IPS-NIHi11 (cell line): ENCODE data around the gene TTC27.
A peak's percentile ranks its signal among the peaks of the same experiment; 100 is the strongest.

ENCODE experiments used
- DNase-seq: peaks from one replicate; pipeline ENCODE4 v3.0.0; 2012; ENCODE audit warnings: mixed read lengths, low spot score

The TTC27 gene

DNA sequence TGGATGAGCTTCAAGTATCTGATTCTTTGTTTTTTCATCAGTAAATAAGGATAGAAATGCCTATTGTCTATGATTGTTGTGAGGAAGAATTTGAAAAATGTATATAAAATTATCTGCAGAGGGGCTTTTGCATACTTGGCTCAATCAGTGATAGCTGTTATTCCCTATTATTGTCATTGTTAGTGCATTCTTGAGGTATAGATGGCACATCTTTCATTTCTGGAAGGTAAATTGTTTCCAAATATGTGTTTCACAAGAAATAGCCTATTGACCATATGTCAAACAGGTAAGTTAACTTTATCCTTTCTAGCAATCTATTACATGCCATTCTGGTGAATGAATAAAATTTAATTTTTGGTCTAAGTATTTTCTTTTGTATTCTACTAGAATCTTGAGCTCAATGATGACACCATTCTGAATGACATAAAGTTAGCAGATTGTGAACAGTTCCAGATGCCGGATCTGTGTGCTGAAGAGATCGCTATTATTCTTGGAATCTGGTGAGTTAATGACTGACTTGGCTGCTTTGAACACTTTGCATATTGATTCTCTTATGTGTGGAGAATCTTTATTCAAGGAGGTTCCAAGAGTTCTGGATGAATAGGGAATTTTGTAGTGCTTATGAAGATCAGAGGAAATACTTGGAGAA is 44.2 kb downstream of the TTC27 start:
- DNase-seq: no peak

DNA sequence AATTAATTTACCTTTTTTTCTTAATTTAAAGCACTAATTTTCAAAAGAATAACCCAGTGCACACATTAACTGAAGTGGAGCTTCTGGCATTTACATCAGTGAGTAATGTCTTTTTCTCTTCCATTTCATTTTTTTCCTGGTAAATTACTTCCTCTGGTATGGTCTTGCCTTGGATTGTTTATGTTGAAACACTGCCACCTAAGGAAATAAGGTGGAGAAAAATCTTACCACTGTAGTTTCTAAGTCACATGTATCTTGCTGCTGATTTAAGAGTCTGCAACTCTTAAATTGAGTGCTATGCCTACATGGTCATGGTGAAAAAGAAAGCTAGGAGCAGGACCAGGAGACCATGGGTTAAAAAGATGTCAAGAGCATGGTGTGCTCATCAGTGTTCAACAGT is 51.0 kb downstream of the TTC27 start:
- DNase-seq: no peak

DNA sequence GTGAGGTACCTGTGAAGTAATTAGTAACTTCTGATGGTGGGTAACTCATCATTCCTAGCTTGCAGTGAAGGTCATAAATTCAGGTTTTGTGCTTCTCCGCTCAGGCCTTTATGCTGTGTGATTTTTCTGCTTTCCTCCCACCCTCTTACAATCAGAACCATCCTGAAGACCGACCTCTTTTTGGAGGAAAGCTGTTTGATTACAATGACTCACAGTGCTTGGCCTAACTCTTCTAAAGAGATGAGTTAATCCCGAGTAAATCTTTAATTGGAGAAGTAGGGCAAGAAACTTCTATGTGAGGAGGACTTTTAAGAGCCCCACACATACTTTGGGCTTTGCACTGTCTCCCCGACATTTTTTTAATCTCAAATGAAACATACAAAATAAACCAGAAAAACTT is 53.1 kb downstream of the TTC27 start:
- DNase-seq: no peak

DNA sequence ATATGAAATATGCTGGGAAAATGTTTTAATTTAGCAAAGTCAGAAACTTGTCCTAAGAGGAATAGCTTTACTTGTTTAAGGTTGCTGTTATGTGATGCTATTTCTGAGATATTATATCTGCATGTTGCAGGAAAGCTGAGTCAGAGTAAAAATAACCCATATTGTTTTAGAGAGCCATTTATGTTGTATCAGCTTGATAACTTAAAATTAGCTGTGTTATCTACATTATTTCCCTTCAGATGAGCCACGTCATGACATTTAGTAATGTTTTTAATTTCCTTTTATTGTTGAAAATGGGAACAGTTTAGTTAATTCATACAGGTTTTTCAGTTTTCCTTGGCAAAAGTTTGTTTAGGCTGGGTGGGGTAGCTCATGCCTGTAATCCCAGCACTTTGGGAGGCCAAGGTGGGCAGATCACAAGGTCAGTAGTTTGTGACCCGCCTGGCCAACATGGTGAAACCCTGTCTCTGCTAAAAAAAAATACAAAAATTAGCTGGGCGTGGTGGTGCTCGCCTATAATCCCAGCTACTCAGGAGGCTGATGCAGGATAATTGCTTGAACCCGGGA is 55.8 kb downstream of the TTC27 start:
- DNase-seq: no peak

DNA sequence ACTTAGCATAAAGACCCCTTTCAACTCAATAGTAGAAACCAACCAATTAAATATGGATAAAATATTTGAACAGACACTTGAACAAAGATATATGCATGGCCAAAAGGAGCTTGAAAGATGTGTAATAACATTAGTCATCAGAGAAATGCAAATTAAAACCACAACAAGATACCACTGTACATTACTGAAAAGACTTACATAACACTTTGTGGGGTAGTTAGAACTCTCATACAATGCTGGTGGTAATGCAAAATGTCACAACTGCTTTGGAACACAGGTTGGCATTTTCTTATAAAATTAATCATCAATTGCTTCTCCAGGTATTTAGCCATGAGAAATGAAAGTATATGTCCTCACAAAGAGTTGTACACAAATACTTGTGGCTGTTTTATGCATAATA is 60.7 kb downstream of the TTC27 start:
- DNase-seq: no peak

DNA sequence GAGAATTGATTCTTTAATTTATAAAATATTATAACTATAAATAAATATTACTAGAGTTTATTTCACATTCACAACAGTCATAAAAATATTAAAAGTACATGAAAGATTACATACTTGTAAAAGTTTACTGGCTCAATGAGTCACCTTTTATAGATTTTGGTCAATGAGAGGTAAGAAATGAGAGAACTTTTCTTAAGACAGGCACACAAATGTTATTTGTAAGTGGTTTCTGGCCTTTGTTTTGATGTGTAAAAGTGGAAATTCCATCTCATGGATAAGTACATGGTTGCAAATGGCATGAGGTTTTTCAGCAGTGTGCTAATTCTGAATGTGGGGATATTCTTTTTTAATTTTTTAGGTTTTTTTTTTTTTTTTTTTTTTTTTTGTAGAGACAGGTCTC is 63.8 kb downstream of the TTC27 start:
- DNase-seq: no peak

DNA sequence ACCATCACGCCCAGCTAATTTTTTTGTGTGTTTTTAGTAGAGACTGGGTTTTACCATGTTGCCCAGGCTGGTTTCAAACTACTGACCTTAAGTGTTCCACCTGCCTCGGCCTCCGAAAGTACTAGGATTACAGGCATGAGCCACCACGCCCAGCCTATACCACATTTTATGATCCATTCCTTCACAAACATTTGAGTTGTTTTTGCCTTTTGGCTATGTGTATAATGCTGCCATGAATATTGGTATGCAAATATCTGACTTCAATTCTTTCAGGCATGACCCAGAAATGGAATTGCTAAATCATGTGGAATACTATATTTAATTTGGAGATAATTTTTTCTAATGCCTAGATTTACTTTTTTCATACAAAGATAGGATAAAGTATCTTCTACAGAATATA is 68.6 kb downstream of the TTC27 start:
- no peak for DNase-seq

DNA sequence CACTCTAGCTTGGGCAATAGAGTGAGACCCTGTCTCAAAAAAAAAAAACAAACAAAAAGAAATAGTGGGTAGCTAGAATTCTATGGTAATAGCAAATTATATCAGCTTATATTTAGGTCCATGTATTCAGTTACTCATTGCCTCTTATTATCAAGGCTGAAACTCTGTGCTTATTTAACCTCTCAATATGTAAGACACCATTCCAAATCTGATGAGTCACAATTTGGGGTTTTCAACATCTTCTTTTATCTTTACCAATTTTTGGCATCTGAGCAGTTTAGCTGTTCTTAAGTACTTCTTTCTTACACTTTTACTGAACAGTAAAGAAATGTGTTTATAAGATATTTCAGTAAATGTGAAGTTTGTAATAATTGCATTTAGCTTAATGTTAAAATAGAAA is 69.3 kb downstream of the TTC27 start:
- no peak for DNase-seq

DNA sequence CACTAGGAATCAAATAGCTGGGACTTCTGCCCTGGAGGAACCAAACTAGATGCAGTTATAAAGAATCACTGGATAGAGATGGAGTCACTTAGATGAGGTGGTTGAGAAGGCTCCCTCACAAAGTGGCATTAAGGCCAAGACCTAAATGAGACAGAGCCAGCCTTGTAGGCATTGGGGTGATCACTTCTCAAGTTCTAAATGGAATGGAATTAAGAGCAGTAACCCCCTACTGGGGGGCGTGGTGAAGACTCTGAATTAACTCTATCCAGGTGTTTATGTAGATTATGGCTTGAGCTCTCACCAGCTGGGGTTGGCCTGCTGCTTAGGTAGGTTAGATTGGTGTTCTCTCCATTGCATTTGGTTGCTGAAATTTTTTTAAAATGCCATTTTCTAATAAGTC is 71.3 kb downstream of the TTC27 start:
- peak; percentile 16 for DNase-seq

DNA sequence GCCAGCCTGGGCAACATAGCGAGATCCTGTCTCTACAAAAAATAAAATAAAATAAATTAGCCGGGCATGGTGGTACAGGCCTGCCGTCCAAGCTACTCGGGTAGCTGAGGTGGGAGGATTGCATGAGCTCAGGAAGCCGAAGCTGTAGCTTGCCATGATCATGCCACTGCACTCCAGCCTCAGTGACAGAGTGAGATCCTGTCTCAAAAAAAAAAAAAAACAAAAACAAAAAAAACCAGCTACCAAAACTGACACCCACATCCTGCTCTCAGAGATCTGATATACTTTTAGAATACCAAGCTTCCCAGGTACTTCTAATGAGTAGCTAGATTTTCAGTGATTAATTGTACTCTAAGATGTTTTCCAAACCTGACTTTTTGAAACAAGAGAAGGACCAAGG is 74.0 kb downstream of the TTC27 start:
- DNase-seq: no peak

DNA sequence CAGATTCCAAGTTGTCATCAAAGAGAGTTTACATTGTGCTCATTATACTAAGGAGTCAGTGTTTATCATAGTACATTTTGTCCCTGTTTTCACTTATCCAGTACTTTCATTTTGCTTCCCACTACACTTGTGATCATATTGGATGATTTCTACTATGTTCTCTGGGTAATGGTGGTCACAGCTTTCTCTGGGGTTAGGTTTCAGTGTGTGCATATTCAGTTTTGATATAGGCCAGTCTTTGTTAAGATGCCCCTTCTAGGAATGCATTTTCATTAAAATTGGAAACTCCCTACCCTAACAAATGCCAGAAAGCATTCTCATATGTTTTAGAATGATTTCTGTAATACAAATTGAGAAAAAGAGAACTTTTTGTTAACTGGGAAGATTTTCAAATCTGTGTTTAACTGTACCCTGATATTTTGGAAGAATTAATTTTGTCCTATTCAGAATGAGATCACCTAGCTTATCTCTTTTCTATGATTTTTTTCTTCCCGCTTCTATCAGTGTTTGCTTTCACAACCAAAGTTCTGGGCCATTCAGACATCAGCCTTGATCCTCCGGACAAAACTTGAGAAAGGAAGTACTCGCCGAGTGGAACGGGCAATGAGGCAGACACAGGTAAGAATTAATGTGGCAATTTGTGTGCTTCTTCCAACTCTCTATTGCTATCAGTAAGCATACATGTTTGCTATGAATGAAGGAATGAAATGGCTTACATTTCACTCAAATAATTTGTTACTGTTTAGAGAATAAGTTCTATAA is 74.6 kb downstream of the TTC27 start:
- DNase-seq: no peak

DNA sequence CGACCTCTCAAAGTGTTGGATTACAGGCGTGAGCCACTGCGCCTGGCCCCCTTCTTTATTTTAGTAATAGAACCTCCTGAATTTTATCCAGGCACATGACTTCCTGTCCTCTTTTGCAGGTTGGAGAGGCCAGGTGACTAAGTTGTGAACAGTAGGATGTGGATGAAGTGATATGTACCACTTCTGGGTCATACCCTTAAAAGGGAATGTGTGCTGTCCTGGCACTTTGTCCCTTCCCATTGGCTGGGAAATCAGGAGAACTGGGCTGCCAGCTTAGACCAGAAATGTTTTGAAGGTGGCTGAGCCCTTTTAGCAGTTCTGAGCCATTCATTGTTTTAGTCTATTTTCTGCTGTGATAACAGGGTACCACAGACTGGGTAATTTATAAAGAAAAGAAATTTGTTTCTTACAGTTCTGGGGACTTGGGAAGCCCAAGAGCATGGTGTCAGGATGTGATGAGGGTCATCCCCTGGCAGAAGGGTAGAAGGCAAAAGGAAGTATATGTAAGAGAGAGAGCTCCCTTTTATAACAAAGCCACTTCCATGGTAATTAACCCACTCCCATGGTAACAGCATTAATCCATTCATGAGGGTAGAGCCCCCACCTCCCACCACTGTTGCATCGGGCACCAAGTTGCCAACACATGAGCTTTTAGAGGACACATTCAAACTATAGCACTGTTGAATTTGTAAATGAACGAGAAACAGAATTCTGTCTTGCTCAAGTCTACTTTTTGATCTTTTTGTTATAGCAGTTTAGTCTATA is 79.1 kb downstream of the TTC27 start:
- DNase-seq: peak; percentile 16

DNA sequence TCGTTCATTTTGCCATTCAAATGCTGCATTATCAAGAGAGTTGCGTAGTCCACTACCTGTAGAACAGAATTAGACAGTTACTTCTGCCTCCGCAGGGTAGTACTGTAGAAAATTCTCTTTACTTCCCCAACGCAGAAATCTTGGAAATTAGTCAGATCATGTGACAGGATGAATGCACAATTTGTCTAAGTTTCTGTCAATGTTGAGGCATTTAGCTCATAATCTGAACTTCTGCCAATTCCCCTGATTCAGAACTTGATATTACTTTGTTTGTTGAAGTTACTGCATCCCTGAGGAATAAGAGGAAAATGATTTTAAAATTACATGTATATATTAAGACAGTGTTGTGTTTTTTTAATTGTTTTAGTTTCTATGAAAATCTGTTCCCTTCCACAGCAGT is 83.4 kb downstream of the TTC27 start:
- no peak for DNase-seq

DNA sequence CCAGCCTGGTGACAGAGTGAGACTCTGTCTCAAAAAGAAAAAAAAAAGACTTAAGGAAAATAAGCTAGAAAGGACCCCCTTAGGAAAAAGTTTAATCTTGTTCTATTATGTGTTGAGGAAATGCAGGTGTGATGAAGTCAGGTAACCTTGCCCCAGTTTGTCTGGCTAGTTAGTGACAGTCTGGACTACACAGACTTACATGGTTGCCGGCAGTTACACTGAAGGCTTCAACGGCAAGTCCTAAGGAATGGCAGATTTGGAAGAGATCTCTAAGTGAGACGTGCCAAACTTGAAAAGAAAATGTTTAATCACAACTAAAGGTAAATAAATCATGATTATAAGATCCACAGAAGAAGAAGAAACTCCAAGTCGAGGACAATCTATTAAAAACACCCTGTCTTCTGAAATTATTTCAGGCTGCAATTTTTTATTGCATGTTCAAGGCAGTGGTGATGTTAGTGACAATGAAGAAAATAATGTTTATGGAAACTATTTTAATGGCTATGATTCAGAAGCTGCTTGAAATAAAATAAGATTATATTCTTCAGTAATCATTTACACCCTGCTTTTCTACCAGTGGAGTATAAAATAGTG is 84.2 kb downstream of the TTC27 start:
- DNase-seq: no peak

DNA sequence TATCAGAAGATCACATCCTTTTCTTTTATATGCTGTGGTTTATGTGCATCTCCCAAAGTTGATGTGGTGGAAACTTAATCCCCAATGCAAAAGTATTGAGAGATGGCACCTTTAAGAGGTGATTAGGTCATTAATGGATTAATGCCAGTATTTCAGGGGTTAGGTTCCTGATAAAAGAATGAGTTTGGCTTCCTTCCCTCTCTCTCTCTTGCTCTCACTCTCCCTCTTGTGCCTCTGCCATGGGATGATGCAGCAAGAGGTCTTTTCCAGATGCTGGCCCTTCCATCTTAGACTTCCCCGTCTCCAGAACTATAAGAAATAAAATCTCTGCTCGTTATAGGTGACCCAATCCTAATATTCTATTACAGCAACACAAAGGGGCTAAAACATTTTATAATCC is 85.0 kb downstream of the TTC27 start:
- no peak for DNase-seq

DNA sequence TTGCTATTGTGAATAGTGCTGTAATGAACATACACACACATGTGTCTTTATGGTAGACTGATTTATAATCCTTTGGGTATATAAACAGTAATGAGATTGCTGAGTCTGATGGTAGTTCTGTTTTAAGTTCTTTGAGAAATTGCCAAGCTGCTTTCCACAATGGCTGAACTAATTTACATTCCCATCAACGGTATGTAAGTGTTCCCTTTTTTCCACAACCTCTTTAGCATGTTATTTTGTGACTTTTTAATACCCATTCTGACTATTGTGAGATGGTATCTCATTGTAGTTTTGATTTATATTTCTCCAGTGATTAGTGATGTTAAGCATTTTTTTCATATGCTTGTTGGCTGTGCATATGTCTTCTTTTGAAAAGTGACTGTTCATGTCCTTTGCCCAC is 86.7 kb downstream of the TTC27 start:
- DNase-seq: no peak

DNA sequence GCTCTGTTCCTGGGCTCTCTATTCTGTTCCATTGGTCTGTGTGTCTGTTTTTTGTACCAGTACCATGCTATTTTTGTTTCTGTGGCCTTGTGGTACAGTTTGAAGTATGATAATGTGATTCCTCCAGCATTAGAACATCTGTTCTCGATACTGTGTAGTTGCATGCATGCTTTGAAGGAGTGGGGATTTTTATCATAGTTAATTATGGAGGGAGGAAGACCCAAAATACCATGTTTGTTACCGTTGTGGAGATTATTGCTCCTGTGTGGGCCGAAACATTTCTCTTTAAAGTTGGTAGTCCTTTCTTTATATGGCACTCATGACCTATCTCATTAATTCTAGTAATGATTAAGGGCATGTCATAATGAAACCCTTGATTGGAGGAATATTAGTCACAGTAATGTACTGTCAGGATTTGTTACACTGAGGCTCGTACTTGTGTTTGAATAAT is 87.6 kb downstream of the TTC27 start:
- DNase-seq: no peak

DNA sequence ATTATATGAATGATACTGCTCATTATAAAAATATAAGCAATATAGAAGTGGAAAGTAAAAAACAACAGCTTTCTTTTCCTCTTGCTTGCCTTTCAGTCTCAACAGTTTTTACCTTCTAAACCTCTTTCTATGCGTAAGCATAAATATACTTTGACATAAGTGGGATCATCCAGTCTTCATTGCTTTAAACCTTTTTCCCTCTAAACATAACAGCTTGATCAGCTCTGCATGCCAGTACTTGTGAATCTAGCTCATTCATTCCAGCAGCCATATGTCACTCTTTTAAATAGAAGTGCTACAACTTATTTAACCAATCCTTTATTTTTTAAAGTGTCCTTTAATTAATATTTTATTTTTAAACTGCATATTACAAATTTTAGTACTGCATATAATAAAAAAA is 88.1 kb downstream of the TTC27 start:
- DNase-seq: no peak

DNA sequence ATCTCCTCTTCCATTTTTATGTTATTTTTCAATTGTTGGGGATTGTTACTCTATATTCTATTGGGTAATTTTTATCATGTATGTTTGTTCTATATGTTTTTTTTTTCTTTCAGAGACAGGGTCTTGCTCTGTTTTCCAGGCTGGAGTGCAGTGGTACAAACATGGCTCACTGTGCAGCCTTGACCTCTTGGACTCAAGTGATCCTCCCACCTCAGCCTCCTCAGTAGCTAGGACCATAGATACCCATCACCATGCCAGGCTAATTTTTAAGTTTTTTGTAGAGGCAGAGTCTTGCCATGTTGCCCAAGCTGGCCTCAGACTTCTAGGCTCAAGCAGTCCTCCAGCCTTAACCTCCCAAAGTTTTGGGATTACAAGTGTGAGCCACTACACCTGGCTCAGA is 88.7 kb downstream of the TTC27 start:
- DNase-seq: no peak

DNA sequence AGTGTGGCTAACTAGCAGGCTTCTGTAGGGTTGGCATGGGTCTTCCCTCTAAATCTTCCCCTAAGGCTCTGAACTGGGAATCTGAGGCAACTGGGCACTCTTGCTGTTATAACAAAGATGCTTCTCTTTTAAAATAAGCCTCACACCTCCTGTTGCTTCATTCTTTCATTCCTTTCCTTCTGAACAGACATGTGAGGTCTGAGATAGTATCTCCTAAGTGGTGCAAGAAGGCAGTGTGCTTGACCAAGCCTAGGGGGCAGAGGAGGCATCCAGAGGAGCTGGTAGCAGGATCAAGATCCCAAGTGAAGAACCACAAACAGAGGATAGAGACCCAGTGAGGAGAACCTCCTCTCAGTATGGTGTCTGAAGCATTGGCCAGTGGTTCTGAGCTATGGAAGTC is 90.9 kb downstream of the TTC27 start:
- no peak for DNase-seq

DNA sequence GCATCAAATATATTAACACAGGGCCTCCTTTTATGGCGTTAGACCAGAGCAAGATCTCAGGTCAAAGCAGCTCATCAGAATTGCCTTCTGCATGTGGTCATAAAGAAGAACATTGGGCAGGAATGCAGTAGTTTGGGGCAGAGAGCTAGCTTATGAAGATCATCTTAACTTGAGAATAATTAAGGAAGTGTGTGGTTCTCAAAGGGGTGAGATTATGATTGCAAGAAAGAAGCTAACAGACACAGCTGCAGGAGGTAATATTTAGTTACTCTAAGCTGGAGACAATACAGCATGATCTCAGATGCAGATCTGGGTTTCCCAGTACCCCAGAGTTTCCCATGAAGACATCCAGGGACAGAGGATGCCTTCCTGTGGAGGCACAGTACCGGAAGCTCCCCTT is 91.6 kb downstream of the TTC27 start:
- no peak for DNase-seq

DNA sequence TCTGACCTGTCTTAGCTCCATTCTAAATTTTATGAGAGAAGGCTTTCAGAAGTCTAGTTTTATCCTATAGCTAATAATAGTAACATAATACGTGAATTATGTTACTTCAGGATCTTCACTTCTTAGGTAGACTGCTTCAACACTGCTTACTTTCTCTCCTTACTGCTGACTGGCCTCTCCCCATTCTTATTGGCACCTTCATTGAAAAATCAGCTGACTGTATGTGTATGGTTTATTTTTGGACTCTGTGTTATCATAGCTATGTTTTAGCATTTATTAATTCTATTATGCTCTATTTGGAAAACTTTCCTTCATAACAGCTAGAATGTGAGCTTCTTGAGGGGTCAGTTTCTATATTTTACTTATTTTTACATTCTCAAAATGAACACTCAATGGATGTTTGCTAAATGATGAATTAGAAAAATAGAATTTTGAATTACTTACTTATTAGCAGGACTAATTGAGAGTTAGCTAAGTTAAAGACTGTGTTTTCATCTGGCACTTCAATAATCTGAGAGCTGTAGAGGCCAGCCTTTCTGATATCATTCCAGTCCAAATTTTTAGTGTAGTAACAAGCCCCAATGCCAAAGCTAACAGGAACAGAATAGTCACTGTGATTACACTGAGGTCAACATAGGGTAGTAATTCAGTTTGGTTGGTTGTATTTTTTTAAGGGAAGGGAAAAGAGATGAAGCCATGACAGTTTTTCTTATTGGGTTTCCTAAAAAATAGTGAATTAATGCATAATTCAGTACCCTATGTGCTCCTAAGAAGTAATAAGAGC is 92.3 kb downstream of the TTC27 start:
- DNase-seq: no peak
